Hepatic stellate cell (primary cell): Measurements from ENCODE around the gene SCLY.

Experiments used
- DNase-seq: peaks from one replicate; pipeline ENCODE4 v3.0.0; 2011; ENCODE audit warnings: low spot score

SCLY gene

DNA sequence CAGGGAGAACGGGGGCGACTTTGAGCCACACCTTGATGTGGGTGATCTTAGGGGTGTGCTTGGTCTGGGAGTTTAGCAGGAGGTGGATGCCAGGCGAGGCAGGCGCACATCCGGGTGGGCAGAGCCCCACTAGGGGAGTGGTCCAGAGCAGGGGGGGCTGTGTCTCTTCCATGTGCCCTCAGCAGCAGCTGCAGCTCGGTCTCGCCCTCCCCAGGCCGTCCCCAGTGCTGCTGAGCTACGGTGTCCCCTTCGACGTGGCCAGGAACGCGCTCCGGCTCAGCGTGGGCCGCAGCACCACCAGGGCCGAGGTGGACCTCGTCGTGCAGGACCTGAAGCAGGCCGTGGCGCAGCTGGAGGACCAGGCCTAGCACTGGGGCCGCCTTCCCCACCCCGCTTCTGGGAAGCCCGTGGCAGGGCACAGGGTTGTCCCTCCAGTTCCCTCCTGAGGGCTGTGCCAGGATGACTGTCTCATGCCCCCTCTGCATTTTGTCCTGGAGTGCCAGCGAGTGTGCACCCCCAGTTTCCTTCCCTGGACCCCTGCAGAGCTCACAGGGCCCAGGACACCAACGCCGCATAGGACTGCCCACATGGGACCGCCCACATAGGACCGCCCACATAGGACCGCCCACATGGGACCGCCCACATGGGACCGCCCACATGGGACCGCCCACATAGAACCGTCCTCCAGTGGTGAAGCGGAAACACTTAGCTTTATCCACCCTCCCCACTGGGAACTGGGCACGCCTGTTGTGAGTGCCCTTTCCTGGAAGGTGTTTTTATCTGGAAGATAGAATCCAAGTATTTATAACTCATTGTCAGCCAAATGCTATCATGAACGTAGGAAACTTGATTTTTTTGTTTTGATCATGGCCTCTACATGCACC is 37.4 kb downstream of the SCLY start:
- DNase-seq, result peak; percentile 67

DNA sequence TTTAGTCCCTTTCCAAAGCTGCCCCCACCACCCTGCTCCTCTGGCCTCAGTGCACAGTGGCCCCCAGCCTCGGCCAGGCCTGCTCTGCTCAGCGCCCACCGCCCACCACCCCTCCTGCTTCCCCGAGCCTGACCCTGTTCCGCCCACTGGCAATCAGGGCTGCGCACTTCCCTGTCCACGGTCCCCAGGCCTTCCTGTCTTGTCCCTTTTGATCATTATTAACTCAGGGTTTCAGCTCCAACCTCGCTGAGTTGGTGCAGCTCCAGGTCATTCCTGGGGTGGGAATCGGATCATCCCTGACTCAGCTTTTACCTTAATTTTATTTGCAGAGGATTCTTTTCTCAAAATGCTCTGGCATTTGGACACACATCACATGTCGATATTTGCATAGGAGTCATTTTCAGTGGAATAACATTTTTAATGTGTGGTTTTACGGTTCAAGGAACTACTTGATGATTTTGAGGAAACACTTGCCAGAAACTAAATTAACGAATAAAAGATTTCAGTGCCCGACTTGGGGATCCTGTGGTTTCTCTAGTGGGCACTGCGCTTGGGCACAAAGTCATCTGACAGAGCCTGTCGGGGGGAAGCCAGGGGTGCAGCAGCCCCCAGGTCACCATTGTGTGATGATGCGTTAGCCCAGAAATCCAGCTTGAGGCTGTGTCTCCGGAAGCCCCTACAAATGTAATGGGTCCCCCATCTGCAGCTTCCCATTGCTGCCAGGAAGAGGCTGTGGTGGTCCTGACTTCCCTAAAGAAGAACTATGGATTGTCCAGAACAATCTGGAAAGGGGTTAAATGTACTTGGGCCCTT is 38.3 kb downstream of the SCLY start:
- no peak for DNase-seq

DNA sequence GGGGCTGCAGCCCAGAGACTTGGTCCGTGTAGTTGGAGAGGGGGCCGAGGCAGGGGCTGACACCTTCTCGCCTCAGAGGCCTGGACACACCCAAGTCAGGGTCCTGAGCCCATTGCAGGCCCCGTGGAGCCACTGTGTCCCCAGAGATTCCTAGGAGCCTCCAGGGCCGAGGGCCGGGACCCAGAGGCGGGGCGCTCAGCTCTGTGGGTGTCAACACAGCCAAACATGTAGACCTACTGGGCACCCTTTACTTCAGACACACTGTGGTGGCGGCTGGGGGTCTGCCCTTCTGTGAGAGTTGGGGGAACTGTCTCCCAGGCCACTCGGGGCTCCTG is 38.9 kb downstream of the SCLY start:
- DNase-seq, result no peak

DNA sequence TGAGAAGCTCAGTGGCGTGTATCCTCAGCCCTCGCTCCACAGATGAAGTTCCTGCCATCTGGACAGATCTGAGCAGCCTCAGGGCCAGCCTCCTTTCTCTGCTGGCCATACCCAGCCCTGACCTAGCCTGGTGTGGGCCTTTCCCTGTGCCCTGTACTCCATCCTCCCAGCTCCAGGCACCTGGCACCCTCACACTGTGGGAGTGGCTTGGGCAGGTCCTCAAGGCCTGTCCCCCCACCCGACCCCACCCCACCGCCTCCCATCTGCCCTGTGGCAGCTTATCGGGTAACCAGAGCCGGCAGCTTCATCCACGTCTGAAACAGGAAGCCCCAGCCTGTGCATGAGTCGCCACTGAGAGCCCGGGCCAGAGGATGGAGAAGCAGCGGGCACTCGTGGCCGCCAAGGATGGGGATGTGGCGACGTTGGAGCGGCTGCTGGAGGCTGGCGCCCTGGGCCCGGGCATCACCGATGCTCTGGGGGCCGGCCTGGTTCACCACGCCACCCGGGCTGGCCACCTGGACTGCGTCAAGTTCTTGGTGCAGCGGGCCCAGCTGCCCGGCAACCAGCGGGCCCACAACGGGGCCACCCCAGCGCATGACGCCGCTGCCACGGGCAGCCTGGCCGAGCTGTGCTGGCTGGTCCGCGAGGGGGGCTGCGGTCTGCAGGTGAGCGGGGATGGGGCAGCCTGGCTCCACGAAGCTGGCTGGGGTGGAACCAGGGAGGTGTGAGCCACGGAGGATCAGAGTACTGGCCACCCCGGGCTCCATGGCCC is 39.4 kb downstream of the SCLY start, which contains the start of gene ESPNL:
Gene ESPNL, plus strand, starts transcription at position 292 of the 772 bp plus-strand sequence. Its CDS starts 80 bp downstream, at position 372.
- no peak for DNase-seq

DNA sequence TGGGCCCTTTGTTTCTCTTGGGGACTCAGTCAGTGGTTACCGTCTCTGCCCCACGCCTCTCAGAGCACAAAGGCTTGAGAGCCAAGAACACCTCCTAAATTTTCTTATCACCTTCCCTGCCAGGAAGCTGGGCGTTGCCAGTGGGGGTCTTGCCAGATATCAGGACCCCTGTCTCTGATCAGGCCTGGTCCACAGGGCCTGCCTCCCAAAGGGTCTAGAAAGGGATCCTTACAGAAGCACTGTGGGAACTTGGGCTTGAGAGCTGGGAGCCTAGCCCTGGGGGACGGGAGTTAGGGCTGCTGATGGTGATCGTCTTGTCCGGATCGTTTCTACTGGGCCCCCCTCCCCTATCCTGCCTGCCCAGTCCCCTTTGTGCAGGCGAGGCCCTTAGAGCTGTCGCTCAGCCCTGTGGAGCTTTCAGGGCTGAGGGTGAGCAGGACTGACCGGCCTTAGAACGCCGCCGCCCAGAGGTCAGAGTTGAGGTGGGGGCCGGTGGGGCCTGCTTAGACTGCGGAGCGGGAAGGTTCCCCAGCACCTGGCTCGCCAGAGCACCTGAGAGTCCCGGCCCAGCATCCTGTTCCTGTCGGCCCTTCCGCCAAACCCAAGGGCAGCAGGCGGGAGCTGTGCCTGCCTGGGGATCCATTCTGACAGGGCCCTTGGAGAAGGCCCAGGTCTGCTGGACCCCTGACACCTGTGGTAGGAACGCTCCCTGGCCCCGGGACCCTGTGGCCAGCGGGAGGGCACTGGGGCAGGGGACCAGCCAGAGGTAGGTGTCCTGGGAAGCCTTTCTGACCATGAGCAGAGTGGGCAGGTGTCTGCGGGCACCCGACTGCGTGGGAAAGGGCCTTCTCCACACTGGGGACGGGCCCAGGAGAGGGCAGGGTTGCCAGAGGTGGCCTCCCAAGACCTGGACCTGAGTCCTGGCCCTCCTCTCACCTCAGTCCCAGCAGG is 40.3 kb downstream of the SCLY start:
- DNase-seq, result no peak

DNA sequence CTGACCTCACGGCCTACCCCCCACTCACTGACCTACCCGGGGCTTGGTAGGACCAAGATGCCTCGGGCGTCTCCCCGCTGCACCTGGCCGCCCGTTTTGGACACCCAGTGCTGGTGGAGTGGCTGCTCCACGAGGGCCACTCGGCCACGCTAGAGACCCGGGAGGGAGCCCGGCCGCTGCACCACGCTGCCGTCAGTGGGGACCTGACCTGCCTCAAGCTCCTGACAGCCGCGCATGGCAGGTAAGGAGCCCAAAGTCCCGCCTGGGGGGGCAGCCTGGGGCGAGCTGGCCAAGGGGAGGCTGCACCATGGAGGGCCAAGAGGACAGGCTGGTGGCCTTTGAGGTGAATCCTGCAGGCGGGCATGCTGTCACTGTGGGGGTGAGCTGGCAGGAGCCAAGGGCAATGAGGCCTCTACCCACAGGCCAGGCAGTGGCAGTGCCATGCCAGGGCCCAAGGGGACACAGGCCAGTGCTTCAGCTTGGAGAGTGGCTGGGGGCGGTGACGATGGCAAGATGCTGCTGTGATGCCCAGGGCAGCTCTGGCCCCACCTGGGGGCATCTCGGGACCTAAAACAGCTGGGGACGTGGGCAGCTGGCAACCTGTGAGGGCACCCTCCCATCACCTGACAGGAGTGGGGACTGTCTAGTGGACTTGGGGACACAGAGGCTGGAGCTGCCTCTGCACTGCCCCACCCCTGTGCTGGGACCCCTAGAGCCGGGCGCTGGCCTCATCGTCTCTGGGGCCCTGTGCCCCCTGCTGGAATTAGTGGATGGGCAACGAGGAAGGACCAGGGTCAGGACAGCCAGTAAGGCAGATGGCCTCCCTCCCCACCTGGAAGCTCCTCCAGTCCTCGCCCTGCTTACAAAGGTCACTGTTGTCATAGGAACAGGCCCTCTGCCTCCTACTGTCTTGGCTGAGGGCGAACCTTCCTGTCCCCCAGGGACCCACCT is 41.4 kb downstream of the SCLY start:
- no peak for DNase-seq

DNA sequence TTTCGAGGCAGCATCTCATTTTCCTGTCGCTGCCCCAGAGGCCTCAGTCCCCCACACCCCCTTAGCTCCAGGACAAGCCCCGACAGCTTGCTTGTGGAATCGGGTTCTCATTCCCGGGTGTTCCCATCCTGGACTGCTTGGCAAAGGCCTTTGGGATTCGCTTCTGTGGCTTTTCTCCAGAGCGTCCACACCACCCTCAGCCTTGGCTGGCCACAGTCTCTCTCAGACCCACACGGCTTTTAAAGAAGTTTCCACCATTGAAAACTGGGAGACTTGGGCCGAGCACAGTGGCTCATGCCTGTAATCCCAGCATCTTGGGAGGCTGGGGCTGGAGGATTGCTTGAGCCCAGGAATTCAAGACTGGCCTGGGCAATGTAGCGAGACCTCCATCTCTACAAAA is 42.1 kb downstream of the SCLY start:
- DNase-seq, result no peak

DNA sequence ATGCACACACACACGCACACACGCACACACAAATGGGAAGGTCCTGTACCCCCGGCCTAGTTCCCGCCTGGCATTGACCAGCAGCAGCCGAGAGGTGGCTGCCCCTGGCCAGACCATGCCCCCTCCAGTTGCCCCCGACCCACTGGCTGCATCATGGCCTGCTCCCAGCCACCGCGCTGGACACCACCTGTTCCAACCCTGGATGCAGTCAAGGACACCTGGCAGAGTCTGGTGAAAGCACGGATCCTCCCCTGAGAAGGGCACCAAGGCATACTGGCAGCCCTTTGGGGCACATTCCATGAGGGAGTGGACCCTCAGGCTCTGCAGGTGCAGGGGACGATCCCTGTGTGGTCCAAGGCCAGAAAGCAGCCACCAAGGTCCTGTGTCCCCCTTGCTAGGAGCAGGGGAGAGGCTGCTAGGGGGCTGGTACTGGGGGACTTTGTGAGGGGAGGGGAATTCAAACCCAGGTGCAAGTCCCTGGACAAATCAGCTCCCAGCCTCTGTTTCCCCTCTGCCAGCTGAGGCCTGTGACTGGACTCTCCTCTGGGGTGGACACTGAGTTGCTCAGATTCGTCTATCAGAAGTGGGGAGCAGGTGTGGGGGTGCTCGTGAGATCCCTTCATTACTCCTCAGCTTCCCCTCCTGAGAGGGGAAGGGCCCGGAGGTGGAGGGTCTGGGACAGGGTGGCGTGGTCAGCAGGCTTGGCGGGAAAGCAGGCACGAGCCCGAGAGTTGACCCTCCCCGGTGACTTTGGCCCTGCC is 42.8 kb downstream of the SCLY start:
- DNase-seq, result no peak

DNA sequence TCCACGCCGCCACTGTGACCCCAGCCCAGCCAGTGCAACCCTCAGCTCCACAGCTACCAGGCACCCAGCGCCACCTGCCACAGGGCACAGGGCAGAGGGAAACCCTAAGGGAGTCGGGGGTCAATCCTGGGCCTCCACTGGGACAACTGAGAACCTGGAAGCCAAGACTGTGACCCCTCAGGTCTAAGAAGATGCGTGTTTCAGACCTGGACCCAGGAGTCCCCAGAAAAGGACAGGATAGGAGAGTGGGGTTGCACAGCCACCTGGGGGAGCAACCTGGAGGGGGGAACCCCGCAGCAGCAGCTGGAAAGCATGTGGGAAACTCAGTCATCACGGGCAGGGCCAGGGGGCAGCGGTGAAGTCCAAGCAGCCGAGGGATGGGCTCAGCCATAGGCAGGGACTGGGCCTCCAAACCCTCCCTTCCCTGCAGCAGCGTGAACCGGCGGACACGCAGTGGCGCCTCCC is 43.5 kb downstream of the SCLY start:
- DNase-seq, result no peak

DNA sequence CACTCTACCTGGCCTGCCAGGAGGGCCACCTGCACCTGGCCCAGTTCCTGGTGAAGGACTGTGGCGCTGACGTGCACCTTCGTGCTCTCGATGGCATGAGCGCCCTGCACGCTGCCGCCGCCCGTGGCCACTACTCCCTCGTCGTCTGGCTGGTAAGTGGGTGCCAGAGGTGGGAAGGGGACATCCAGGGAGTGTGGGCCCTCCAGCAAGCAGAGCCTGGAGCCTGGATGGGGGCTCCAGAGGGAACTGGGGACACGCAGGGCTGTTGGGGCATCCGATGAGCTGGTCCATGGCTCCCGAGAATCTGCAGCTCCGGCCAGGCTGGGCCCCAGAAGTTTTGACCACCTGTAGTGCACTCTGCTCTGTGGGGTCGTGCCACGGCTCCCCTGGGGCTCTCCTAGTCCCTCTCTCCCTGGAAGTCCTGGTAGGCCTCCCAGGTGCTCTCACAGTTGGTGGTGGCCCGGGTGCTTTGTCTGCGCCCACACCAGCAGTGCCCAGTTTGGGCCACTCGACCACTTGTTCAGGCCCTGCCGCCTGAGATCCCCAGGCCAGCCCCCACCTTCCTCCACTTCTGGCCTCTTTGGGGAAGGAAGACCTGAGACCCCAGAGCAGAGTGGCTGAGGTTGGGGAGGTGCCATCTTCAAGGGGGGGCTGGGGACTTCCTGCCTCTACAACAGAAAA is 44.0 kb downstream of the SCLY start:
- no peak for DNase-seq

DNA sequence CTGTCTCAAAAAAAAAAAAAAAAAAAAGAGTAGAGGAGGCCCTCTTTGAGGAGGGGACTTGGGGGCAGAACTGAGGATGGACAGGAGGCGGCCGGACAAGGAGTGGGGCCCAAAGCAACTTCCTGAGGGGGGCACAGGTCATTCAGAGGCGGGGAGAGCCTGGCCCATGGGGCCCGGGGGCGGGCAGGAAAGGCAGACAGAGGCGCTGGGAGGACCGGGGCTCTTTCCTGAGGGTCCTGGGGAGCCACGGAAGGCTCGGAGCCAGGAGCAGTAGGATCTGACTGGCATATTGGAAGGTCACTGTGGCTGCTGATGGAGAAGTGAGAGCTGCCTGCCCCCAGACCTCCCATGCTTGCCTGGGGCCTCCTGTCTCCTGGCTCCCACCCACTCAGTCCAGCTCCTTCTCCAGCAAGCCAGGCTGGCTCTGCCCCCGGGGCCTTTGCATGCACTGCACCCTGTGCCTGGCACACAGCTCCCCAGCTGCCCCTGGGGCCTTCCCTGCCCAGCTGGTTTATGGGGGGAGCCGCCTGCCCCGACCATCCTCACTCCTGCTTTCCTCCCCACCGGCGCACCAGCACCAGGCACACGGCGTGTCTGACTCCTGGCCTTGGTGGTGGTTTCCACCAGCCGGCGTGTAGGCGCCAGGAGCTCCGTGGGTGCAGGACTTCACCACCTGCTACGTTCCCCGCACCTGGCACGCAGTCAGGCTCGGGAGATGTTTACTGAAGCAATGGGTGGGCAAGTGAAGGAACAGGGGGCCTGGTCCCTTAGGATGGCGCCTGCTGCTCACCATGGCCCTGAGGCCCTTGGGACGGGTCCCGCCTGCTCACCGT is 44.9 kb downstream of the SCLY start:
- DNase-seq, result no peak

DNA sequence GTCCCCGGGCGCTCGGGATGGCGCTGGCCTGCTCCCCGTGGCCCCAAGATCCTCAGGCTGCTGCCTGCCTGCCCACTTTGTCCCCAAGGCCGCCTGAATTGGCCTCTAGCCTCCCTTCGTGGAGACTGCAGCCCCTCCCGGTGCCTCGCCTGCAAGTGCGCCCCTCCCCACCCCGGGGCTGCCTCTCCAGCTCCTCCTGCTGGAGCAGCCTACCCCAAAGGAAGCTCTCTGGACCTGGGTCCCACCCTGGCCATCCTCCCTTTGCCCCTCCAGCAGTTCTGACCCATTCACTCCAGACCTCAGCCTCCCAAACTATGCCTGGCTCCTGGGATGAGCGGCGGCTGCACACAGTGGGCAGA is 45.5 kb downstream of the SCLY start:
- no peak for DNase-seq

DNA sequence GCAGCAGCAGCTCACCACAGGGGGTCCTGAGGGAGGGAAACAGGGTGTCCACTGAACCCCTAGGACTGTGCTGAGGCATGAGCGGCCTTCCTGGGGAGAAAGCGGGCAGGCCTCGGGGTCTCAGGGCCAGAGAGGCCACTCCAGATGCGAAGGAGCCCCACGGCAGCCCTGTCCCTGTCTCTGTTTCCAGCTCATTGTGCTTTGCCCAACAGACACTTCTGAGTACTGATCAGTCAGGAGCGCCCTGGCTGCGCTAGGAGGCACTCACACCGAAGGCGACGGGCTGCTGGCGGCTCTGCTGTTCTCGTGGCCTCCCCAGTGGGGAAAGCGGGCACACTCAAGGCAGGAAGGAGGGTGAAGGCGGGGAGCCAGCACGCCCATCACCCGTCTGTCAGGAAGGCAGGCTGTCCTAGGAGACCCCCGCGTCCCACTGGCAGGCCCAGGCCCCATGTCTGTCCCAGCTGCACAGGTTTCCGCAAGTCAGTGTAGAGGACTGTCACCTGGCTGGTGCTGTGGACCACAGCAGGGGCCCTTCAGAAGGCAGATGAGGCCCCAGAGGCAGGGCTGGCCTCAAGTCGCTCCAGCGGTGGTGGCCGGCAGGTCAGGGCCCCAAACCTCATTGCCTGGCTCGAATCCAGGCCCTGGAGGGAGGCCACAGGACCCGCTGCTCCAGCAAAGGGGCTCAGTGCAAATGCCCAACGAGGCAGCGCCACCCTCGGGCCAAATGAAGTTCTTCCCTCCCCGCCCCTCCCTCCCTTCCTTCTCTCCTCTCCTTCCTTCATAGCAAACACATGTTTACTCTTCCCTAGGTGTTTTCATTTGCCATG is 46.1 kb downstream of the SCLY start:
- DNase-seq, result no peak

DNA sequence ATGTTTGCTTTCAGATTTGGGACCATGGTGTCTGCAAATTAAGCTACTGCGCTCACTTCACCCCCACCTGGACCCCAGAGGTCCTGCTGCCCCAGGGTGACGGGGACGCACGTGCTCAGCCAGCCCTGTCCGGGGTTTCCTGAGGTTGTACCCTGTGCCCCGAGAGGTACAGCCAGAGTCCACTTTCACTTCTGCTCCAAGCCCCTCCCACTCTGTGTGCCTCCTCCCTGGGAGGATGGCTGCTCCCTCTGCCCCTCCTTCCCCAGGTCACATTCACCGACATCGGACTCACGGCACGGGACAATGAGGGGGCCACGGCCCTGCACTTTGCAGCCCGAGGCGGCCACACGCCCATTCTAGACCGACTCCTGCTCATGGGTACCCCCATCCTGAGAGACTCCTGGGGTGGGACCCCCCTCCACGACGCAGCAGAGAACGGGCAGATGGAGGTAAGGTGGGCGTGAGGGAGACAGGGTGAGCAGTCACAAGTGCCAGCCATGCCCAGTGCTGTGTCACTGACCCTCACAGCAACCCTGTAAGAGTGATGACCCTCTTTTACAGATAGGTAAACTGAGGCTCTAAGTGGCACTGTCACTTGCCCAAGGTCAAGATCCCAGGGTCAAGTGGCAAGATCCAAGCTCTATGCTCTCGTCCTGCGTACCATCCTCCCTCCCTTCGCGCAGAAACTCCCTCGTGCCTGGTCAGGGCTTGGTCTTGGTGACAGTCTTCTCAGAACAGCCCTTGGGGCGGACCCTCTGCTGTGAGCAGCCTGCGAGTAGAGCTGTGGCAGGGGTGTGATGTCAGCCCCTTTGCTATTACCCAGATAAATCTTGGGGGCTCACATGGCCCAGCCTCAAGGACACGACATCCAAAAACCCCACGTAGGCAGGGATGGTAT is 47.0 kb downstream of the SCLY start:
- no peak for DNase-seq

DNA sequence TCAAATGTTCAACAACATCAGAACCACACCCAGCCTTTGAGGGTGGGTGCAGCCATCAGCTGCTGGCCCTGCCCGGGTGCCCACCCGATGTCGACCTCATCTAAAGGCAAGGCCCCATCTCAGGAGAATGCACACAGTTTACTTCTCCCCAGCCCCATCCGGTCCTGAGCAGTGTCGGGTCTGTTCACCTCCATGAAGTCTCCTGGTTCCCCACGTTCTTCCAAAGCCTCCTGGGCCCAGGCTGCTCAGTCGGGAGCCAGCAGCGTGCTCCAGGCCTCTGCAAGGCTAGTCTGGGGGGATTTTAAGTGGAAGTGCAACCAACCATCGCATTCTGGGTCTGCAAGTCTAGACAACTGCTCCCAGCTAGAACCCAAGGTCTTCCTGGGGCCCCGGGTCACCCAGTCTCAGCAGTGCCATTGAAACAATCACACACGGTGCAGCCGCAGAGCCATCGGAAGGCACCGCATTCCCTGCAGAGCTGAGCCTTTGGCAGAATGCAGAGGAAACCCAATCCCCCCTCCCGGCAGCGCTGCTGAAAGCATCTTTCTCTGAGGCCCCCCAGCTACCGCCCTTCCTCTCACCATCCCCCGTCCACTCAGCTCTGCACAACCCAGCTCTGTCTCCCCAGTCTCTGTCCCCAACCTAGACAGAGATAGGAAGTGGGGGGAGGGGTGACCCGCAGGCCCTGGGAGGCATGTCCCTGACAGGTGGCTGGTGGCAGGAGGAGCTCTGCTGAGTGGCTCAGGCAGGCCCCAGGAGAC is 47.8 kb downstream of the SCLY start:
- DNase-seq, result no peak
